NB4 (cell line): Measurements from ENCODE around the gene MPP2.

Source experiments
- CTCF ChIP-seq: IDR thresholded peaks from one replicate; pipeline ENCODE4 v1.5.1; 2012; ENCODE audit warnings: low read depth, low read length
- MAX ChIP-seq: IDR thresholded peaks from 2 replicates; pipeline ENCODE4 v1.6.1; 2011; ENCODE audit warnings: low read depth, low read length
- POLR2A ChIP-seq: IDR thresholded peaks from 2 replicates; pipeline ENCODE4 v1.6.1; 2011; ENCODE audit warnings: mild to moderate bottlenecking; ENCODE audit not compliant: insufficient read length; ENCODE audit errors: extremely low read depth

- TF ChIP-seq CTCF: no peak
- no peak for TF ChIP-seq POLR2A
- no peak for TF ChIP-seq MAX
Measured at GRCh38 chr17:43935204-43935925, 28.0 kb upstream of the MPP2 start.
